Urinary bladder (tissue), 4 donors: ENCODE data around the gene LIAS. TPM values are rescaled to one million over a fixed set of nuclear protein-coding genes. Genes with fewer than 3 reads are reported as not detected.
A peak's percentile ranks its signal among the peaks of the same experiment; 100 is the strongest.

Experiments used
- DNase-seq: peaks from one replicate; pipeline ENCODE4 v3.0.0-alpha.2; 2015; ENCODE audit errors: extremely low spot score
- H3K27ac ChIP-seq: one replicate; pipeline ENCODE4 v1.5.1; 2013; ENCODE audit warnings: low read depth, mild to moderate bottlenecking, moderate library complexity
- H3K36me3 ChIP-seq: one replicate; pipeline ENCODE4 v1.6.1; 2013; ENCODE audit warnings: mild to moderate bottlenecking, moderate library complexity; ENCODE audit not compliant: insufficient read depth
- H3K4me1 ChIP-seq: one replicate; pipeline ENCODE4 v1.6.1; 2013; ENCODE audit warnings: mild to moderate bottlenecking, moderate library complexity; ENCODE audit not compliant: insufficient read depth
- H3K4me3 ChIP-seq: one replicate; pipeline ENCODE4 v1.5.1; 2013; ENCODE audit warnings: low read depth, low read length
- WGBS: extraction: QIAGEN DNeasy Blood & Tissue Kit; methylation state at CpG from one replicate; pipeline ENCODE4 v1.1.7; 2013; 5-methylcytosine and 5-hydroxymethylcytosine counted together
- polyA plus RNA-seq: library from polyadenylated mRNA; stranded (reverse); fragments of 200-250 nt; gene quantifications from one replicate; pipeline ENCODE4 v1.2.3, GENCODE V29; 2013
- small RNA-seq: library from RNA; depleted of rRNA; stranded (forward); fragments of <200 nt; gene quantifications from one replicate; pipeline ENCODE3, GENCODE V24; 2014
- total RNA-seq: library from RNA; depleted of rRNA; stranded (reverse); fragments of >200 nt; gene quantifications from one replicate; pipeline ENCODE4 v1.2.3, GENCODE V29; 2014
- donor health status: healthy with polysubstance abuse.
- donor health status: healthy.

Gene LIAS
- total and polyA plus RNA-seq, 2 donors: 14.6 to 25.4 TPM

- H3K36me3 ChIP-seq: no peaks in the 10 kb centered on the region
- H3K4me1 ChIP-seq: no peaks in the 10 kb centered on the region
- no peak overlapping the region for H3K27ac ChIP-seq
- WGBS: 50% methylated on average over 2 of the region's 2 CpGs
- DNase-seq: no peak
- no peak overlapping the region for H3K4me3 ChIP-seq
Measured at GRCh38 chr4:39522068-39522467, 63.2 kb downstream of the LIAS start.

DNA sequence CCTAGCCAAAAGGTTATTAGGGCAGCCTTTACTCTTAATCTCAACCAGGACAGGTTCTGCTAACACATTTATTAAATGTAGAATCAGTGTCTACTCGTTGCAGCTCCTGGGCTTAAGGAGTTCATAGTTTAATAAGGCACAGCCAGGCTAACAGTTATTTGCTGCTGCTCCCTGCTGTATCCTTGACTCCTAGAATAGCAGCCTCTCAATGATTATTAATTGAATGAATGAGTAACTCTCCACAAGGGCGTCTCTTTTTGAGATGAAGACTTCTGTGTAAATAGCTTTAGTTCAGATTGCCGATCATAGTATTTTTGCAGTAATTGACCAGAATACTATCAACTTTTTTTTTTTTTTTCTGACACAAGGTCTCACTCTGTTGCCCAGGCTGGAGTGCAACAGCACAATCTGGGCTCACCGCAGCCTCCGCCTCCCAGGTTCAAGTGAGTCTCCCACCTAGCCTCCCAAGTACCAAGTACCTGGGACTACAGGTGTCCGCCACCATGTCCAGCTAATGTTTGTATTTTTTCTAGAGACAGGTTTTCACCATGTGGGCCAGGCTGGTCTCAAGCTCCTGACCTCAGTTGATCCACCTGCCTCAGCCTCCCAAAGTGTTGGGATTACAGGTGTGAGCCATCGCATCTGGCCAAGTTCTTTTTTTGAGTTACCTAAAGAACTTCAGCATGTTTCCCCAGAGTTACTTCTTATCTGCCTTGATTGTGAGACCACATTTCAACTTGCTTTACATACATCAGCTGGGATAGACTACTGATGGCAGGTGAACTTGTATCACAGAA lies 65.5 kb downstream of the LIAS start:
- 86% methylated on average over 7 of the region's 7 CpGs for WGBS
- H3K4me1 ChIP-seq: no peaks in the 10 kb centered on the region
- H3K4me3 ChIP-seq: no peak overlapping the region
- no peaks in the 10 kb centered on the region for H3K36me3 ChIP-seq
- no peak for DNase-seq
- H3K27ac ChIP-seq: no peak overlapping the region

DNA sequence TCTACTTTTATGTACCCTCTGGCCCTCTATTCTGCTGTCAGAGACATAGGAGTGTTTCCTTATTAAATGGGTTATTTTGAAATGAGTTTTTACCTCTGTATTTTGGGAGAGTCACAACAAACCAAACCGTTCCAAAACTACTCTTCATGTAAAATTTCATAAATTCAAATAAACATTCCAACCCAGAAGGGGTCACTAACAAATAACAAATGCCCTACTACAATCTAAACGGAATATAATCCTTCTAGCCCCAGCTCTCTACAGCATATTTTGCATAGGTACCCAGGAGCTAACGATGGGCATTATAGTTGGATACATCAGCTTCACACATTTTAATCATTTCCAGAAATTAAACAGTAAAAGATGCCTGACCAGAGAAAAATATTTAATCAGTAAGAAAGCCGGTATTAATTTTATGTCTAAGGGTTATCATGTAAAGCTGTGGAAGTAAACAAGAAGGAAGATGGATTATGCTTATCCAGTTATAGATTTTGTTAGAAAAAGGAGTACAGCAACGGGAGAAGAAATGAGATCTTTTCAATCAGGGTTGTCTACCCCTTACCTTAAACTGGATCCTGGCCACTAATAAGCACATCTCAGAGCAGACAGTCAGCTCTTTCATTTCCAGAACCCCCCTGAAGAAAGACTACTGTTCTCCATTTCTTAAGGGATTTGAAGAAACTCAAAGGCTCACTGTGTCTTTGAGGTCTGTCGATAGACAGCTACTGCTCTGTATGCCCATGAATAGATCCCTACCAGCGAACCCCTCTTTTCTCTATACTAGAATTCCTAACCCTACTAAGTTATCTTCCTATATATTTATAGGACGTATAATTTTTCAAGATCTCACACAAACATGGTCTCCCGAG lies 67.2 kb downstream of the LIAS start:
- no peaks in the 10 kb centered on the region for H3K36me3 ChIP-seq
- peak overlapping the region; percentile 81 for H3K4me3 ChIP-seq
- 9% methylated on average over 9 of the region's 9 CpGs for WGBS
- H3K4me1 ChIP-seq: no peaks in the 10 kb centered on the region
- no peak for DNase-seq
- no peak overlapping the region for H3K27ac ChIP-seq

GRCh38 chr4:39526765-39527295 lies 68.0 kb downstream of the LIAS start:
- Histone ChIP-seq H3K4me1 (no peaks in the 10 kb centered on the region), H3K27ac (peak overlapping the region; percentile 80), H3K4me3 (peak overlapping the region; percentile 81), H3K36me3 (no peaks in the 10 kb centered on the region)
- DNase-seq: no peak
- under 1% methylated on average over 33 of the region's 33 CpGs for WGBS

DNA sequence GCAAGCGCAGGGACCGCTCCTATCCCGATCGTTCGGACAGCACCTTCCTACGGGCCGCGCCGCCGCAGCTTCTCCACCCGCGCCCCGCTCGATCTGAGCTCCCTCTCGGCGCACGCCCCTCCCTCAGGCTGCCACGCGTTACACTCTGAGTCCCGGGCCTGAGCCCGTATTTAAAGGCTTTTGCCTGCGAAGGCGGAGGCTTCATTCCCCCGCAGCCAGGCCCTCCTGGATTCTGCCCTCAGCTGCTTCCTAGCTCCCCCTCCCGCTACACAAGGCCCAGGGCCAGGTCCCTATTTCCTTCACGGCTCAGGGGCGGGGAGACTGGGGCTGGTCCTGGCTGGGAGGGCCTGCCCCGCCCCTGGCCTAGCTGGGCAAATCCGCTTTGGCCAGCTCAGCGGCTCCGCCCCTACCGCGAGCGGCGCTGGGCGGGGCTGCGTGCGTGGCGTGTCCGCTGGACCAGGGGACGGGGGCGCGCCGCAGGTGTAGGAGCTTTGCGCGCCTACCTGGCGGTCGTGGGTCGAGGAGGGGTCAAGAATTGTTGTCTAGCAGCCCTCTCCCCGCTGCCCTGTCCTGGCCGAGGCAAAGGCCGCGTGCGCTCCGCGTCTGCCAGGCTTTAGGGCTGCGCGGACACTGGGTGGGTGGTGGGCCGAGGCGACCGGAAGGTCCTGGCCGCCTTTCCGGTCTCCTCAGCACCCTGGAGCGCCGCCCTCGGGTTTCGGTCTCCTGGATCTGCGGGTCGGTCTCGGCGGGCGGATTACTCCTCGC lies 68.6 kb downstream of the LIAS start, which contains the start of gene UGDH:
UGDH (minus strand) TSS at position 144 of the 765 bp plus-strand sequence. CDS start 5,927 bp downstream, outside the sequence.
- WGBS: under 1% methylated on average over 73 of the region's 73 CpGs
- H3K27ac ChIP-seq: peak within 1 kb of the TSS; percentile 98
- H3K4me3 ChIP-seq: peak within 1 kb of the TSS; percentile 81
- H3K36me3 ChIP-seq: no peaks in the 10 kb centered on the region
- no peaks in the 10 kb centered on the region for H3K4me1 ChIP-seq
- peak; percentile 97 for DNase-seq

GRCh38 chr4:39528061-39528465 lies 69.2 kb downstream of the LIAS start:
- H3K4me3 ChIP-seq: peak overlapping the region; percentile 81
- WGBS: under 1% methylated on average over 21 of the region's 21 CpGs
- no peaks in the 10 kb centered on the region for H3K36me3 ChIP-seq
- no peaks in the 10 kb centered on the region for H3K4me1 ChIP-seq
- no peak for DNase-seq
- peak overlapping the region; percentile 98 for H3K27ac ChIP-seq

Small RNA genes within 50 kb of the gene (small RNA-seq; reads per million reads assigned to genes)
- gene MIR5591 (not detected), gene RF00019 (not detected)

Other genes starting within 250 kb of the LIAS start
- 68.6 TPM for gene RFC1, start 92.7 kb upstream of the LIAS start, total RNA-seq
- 24.2 TPM for gene RFC1, start 92.7 kb upstream of the LIAS start, polyA plus RNA-seq
- 0.16 TPM for gene KLB, start 52.1 kb upstream of the LIAS start, total RNA-seq
- gene KLB, start 52.1 kb upstream of the LIAS start, polyA plus RNA-seq: 0.48 TPM
- 3,585 TPM for gene RPL9, start 134 bp upstream of the LIAS start, total RNA-seq
- 1,361 TPM for gene RPL9, start 134 bp upstream of the LIAS start, polyA plus RNA-seq
- gene UGDH, start 68.4 kb downstream of the LIAS start, total RNA-seq: 75.3 TPM
- 23.7 TPM for gene UGDH, start 68.4 kb downstream of the LIAS start, polyA plus RNA-seq
- 45.2 TPM for gene SMIM14, start 179.8 kb downstream of the LIAS start, total RNA-seq
- 36.4 TPM for gene SMIM14, start 179.8 kb downstream of the LIAS start, polyA plus RNA-seq
- 48.3 TPM for gene UBE2K, start 239.1 kb downstream of the LIAS start, total RNA-seq
- 29.5 TPM for gene UBE2K, start 239.1 kb downstream of the LIAS start, polyA plus RNA-seq